H9 (cell line): ENCODE measurements around the gene RADX. TPM values are rescaled to one million over a fixed set of nuclear protein-coding genes. Genes with fewer than 3 reads are reported as not detected.

Experiments used
- DNase-seq: peaks from one replicate; pipeline ENCODE4 v3.0.0-alpha.2; 2017
- H2AFZ ChIP-seq: one replicate; pipeline ENCODE4 v1.6.1; 2013; ENCODE audit warnings: mild to moderate bottlenecking, low read length, control low read depth, moderate library complexity
- H2AK5ac ChIP-seq: 2 replicates; pipeline ENCODE4 v1.6.1; 2013; ENCODE audit warnings: low read length, control low read depth, mixed read lengths; ENCODE audit not compliant: insufficient read length
- H2BK120ac ChIP-seq: one replicate; pipeline ENCODE4 v1.6.1; 2013; ENCODE audit warnings: low read depth, mild to moderate bottlenecking, low read length, control low read depth, inconsistent platforms; ENCODE audit not compliant: poor library complexity, severe bottlenecking
- H2BK12ac ChIP-seq: 2 replicates; pipeline ENCODE4 v1.6.1; 2013; ENCODE audit warnings: low read length, control low read depth, mixed read lengths, low read depth; ENCODE audit not compliant: insufficient read length
- H2BK15ac ChIP-seq: 2 replicates; pipeline ENCODE4 v1.6.1; 2013; ENCODE audit warnings: low read depth, low read length, control low read depth
- H2BK20ac ChIP-seq: one replicate; pipeline ENCODE4 v1.6.1; 2013; ENCODE audit warnings: low read depth, mild to moderate bottlenecking, low read length, control low read depth, inconsistent platforms; ENCODE audit not compliant: poor library complexity, severe bottlenecking
- H2BK5ac ChIP-seq: 2 replicates; pipeline ENCODE4 v1.6.1; 2013; ENCODE audit warnings: low read length, control low read depth, mixed read lengths; ENCODE audit not compliant: insufficient read length
- H3K14ac ChIP-seq: 2 replicates; pipeline ENCODE4 v1.6.1; 2013; ENCODE audit warnings: low read length, control low read depth; ENCODE audit not compliant: insufficient read depth
- H3K18ac ChIP-seq: 2 replicates; pipeline ENCODE4 v1.6.1; 2013; ENCODE audit warnings: low read depth, mild to moderate bottlenecking, mixed read lengths, low read length, control low read depth; ENCODE audit not compliant: insufficient read length
- H3K23ac ChIP-seq: 2 replicates; pipeline ENCODE4 v1.6.1; 2013; ENCODE audit warnings: low read length, control low read depth, mixed read lengths, low read depth; ENCODE audit not compliant: insufficient read length
- H3K23me2 ChIP-seq: 2 replicates; pipeline ENCODE4 v1.6.1; 2013; ENCODE audit warnings: low read depth, mild to moderate bottlenecking, mixed read lengths, low read length, control low read depth; ENCODE audit not compliant: insufficient read length, poor library complexity, severe bottlenecking
- H3K27ac ChIP-seq: 2 replicates; pipeline ENCODE4 v1.5.1; 2013; ENCODE audit warnings: low read length, control low read depth, mixed read lengths, low read depth; ENCODE audit not compliant: insufficient read length
- H3K27me3 ChIP-seq: 2 replicates; pipeline ENCODE4 v1.6.1; 2013; ENCODE audit warnings: low read length, control low read depth, inconsistent platforms; ENCODE audit not compliant: insufficient read depth
- H3K4ac ChIP-seq: 2 replicates; pipeline ENCODE4 v1.6.1; 2013; ENCODE audit warnings: low read depth, mild to moderate bottlenecking, control low read depth, inconsistent platforms, low read length, moderate library complexity
- H3K4me1 ChIP-seq: 2 replicates; pipeline ENCODE4 v1.6.1; 2013; ENCODE audit warnings: low read length, control low read depth, inconsistent platforms; ENCODE audit not compliant: insufficient read depth
- H3K4me2 ChIP-seq: 2 replicates; pipeline ENCODE4 v1.6.1; 2013; ENCODE audit warnings: low read length, control low read depth, mixed read lengths; ENCODE audit not compliant: insufficient read length, insufficient read depth
- H3K56ac ChIP-seq: 2 replicates; pipeline ENCODE4 v1.6.1; 2013; ENCODE audit warnings: low read depth, mild to moderate bottlenecking, mixed read lengths, low read length, control low read depth; ENCODE audit not compliant: insufficient read length
- H3K79me1 ChIP-seq: 2 replicates; pipeline ENCODE4 v1.6.1; 2013; ENCODE audit warnings: low read depth, mild to moderate bottlenecking, moderate library complexity, low read length, control low read depth, inconsistent platforms; ENCODE audit not compliant: insufficient read depth, poor library complexity, severe bottlenecking
- H3K79me2 ChIP-seq: 2 replicates; pipeline ENCODE4 v1.6.1; 2013; ENCODE audit warnings: low read length, control low read depth, inconsistent platforms; ENCODE audit not compliant: insufficient read depth
- H3K9ac ChIP-seq: 2 replicates; pipeline ENCODE4 v1.6.1; 2013; ENCODE audit warnings: low read length, control low read depth, mixed read lengths; ENCODE audit not compliant: insufficient read length; ENCODE audit errors: extremely low read depth
- H3K9me3 ChIP-seq: one replicate; pipeline ENCODE4 v1.6.1; 2013; ENCODE audit warnings: low read depth, low read length, inconsistent platforms; ENCODE audit not compliant: control insufficient read depth
- H3T11ph ChIP-seq: one replicate; pipeline ENCODE4 v1.6.1; 2013; ENCODE audit warnings: mild to moderate bottlenecking, low read length, control low read depth, inconsistent platforms
- H4K20me1 ChIP-seq: one replicate; pipeline ENCODE4 v1.6.1; 2013; ENCODE audit not compliant: control insufficient read depth, insufficient read length, insufficient read depth
- H4K5ac ChIP-seq: 2 replicates; pipeline ENCODE4 v1.6.1; 2013; ENCODE audit warnings: low read depth, mild to moderate bottlenecking, mixed read lengths, low read length, control low read depth; ENCODE audit not compliant: insufficient read length
- H4K8ac ChIP-seq: replicated peaks from 2 replicates; pipeline ENCODE4 v1.6.1; 2013; ENCODE audit warnings: low read length, control low read depth, mixed read lengths, low read depth; ENCODE audit not compliant: insufficient read length
- H4K91ac ChIP-seq: 2 replicates; pipeline ENCODE4 v1.6.1; 2013; ENCODE audit warnings: low read depth, mild to moderate bottlenecking, moderate library complexity, mixed read lengths, low read length, control low read depth; ENCODE audit not compliant: insufficient read length
- H3K27ac Mint-ChIP-seq, 3 experiments: 2 replicates in 2 of 3; 3 replicates in 1 of 3; pipeline ENCODE4 v1.8.0; 2020 to 2021; ENCODE audit warnings: mixed read lengths in 3 of 3, mild to moderate bottlenecking in 1 of 3, moderate library complexity in 1 of 3
- H3K27me3 Mint-ChIP-seq: 2 replicates; pipeline ENCODE4 v1.8.0; 2021; ENCODE audit warnings: low read depth, mild to moderate bottlenecking, moderate library complexity, mixed read lengths
- H3K36me3 Mint-ChIP-seq, 3 experiments: 2 replicates in 2 of 3; 3 replicates in 1 of 3; pipeline ENCODE4 v1.8.0; 2020 to 2021; ENCODE audit warnings: low read depth in 3 of 3, mixed read lengths in 3 of 3; ENCODE audit not compliant: insufficient read depth in 1 of 3
- H3K4me1 Mint-ChIP-seq, 2 experiments: 2 replicates each; pipeline ENCODE4 v1.8.0; 2020; ENCODE audit warnings: mixed read lengths in 2 of 2
- H3K4me3 Mint-ChIP-seq, 2 experiments: 2 replicates in 1 of 2; 3 replicates in 1 of 2; pipeline ENCODE4 v1.8.0; 2020 to 2021; ENCODE audit warnings: mild to moderate bottlenecking in 2 of 2, mixed read lengths in 2 of 2, moderate library complexity in 1 of 2
- H3K9me3 Mint-ChIP-seq, 2 experiments: 2 replicates in 1 of 2; 3 replicates in 1 of 2; pipeline ENCODE4 v1.8.0; 2020; ENCODE audit warnings: mild to moderate bottlenecking in 2 of 2, mixed read lengths in 2 of 2, moderate library complexity in 1 of 2
- WGBS: extraction: QIAGEN DNeasy Blood & Tissue Kit; methylation state at CpG from one replicate; pipeline ENCODE4 v1.1.7; 2013; ENCODE audit warnings: missing lambda C conversion rate, low lambda C conversion rate, mixed read lengths; ENCODE audit not compliant: insufficient read length; ENCODE audit errors: extremely low coverage; 5-methylcytosine and 5-hydroxymethylcytosine counted together
- long read RNA-seq: library from polyadenylated mRNA; unstranded; transcript quantifications from one replicate; pipeline ENCODE4 v2.0.0, GENCODE V29; 2020
- total RNA-seq: library from RNA; stranded (reverse); gene quantifications from 2 replicates; pipeline ENCODE4 v1.2.1, GENCODE V29; 2021
- TF ChIP-seq, protein P1 (sequence below): fragments of 200-600 bp; sonication (generic); conservative IDR thresholded peaks from 3 replicates; pipeline ENCODE4 v1.8.0; 2021; ENCODE audit warnings: antibody characterized with exemption, mild to moderate bottlenecking

RADX gene
- 1.5 and 1.6 TPM in 2 replicates for total RNA-seq
- long read RNA-seq, partial matches to known transcripts = 0 of 3 reads
- long read RNA-seq, other reads (novel, unspliced or antisense) = 1 of 3 reads

DNA sequence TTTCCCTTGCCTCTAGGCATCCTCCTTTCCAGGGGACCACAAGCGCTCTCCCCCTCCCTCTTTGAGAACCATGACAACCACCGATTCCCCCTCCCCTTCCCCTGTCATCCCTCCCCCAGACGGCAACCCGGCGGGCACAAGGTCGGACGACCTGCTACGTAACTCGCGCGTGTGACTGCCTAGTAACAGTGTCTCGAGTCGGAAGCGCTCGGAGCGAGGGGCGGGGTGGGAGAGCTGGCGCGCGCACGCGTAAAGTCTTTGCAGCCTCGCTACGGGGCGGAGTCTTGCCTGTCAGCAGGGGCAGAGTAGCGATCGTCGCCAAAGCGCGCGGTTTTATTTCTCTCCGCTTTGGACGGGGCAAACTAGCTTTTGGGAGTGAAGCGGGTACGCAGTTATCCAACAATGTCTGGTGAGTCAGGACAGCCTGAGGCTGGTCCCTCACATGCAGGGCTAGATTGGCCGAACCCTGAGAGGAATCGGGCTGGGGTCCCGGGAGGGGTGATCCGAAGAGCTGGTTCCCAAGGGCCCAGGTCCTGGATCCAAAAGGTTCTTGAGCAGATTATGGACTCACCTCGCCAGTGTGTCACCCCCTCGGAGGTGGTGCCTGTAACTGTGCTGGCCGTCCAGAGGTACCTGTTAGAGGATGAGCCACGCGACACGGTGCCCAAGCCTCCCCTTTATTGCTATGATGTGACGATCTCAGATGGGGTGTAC lies at the start of gene RADX:
RADX (plus strand) TSS at position 300 of the 714 bp plus-strand sequence; CDS start at position 403, 103 bp downstream.
- Histone ChIP-seq H3K4ac (no peak within 1 kb of the TSS), H4K20me1 (no peaks in the 10 kb centered on the region), H3K23me2 (peaks cover 4% of the 10 kb centered on the region), H3T11ph (no peak within 1 kb of the TSS), H2BK20ac (no peak within 1 kb of the TSS), H3K14ac (peak within 1 kb of the TSS; percentile 21; the same call in 1 of the 2 replicates), H3K4me1 (no peaks in the 10 kb centered on the region), H2BK12ac (no peak within 1 kb of the TSS), H2AFZ (no peak within 1 kb of the TSS), H2AK5ac (no peak within 1 kb of the TSS), H3K9ac (peak within 1 kb of the TSS; percentile 53), H2BK5ac (no peak within 1 kb of the TSS), H4K8ac (no peak within 1 kb of the TSS), H3K9me3 (no peaks in the 10 kb centered on the region), H3K18ac (peak within 1 kb of the TSS; percentile 32), H3K79me2 (no peaks in the 10 kb centered on the region), H3K79me1 (no peaks in the 10 kb centered on the region), H4K5ac (no peak within 1 kb of the TSS), H3K23ac (no peak within 1 kb of the TSS), H3K27ac (no peak within 1 kb of the TSS), H4K91ac (no peak within 1 kb of the TSS), H2BK120ac (no peak within 1 kb of the TSS), H3K4me2 (peak within 1 kb of the TSS; percentile 93), H2BK15ac (no peak within 1 kb of the TSS), H3K56ac (no peak within 1 kb of the TSS), H3K27me3 (no peaks in the 10 kb centered on the region)
- WGBS = no CpG with 5 or more reads among the region's 46 CpGs
- H3K36me3 Mint-ChIP-seq = no peaks in the 10 kb centered on the region
- TF ChIP-seq, protein P1, sequence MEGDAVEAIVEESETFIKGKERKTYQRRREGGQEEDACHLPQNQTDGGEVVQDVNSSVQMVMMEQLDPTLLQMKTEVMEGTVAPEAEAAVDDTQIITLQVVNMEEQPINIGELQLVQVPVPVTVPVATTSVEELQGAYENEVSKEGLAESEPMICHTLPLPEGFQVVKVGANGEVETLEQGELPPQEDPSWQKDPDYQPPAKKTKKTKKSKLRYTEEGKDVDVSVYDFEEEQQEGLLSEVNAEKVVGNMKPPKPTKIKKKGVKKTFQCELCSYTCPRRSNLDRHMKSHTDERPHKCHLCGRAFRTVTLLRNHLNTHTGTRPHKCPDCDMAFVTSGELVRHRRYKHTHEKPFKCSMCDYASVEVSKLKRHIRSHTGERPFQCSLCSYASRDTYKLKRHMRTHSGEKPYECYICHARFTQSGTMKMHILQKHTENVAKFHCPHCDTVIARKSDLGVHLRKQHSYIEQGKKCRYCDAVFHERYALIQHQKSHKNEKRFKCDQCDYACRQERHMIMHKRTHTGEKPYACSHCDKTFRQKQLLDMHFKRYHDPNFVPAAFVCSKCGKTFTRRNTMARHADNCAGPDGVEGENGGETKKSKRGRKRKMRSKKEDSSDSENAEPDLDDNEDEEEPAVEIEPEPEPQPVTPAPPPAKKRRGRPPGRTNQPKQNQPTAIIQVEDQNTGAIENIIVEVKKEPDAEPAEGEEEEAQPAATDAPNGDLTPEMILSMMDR = no peak
- peaks cover 0 to 62% of the 10 kb centered on the region in 2 experiments; a peak in 2 of 5 replicates for H3K9me3 Mint-ChIP-seq
- H3K27ac Mint-ChIP-seq = peak within 1 kb of the TSS in 1 of 3 experiments; percentile 88; a peak in 1 of 7 replicates
- peaks cover 28% of the 10 kb centered on the region for H3K27me3 Mint-ChIP-seq
- peak within 1 kb of the TSS; percentile 79 to 93 for H3K4me3 Mint-ChIP-seq
- peak; percentile 91 for DNase-seq
- peaks cover 10 to 17% of the 10 kb centered on the region in 2 experiments for H3K4me1 Mint-ChIP-seq
